GM19099 (cell line): Measurements from ENCODE around the gene SFXN4.

Source experiments
- POLR2A ChIP-seq: IDR thresholded peaks from 3 replicates; pipeline ENCODE4 v1.6.1; 2011; ENCODE audit warnings: low read depth; ENCODE audit not compliant: insufficient read length; ENCODE audit errors: extremely low read depth

Gene SFXN4

GRCh38 chr10:119165171-119166117, at the start of gene SFXN4:
SFXN4 (minus strand) TSS chr10:119165714; CDS start chr10:119165647, 67 bp downstream.
- TF ChIP-seq POLR2A = peak; percentile 80

GRCh38 chr10:119211625-119212441, 46.3 kb upstream of the SFXN4 start:
- TF ChIP-seq POLR2A = no peak

- TF ChIP-seq POLR2A = no peak
Measured at GRCh38 chr10:119211176-119211575, 45.7 kb upstream of the SFXN4 start.

GRCh38 chr10:119210633-119211032, 45.1 kb upstream of the SFXN4 start:
- no peak for TF ChIP-seq POLR2A

- no peak for TF ChIP-seq POLR2A
Measured at GRCh38 chr10:119209736-119210355, 44.3 kb upstream of the SFXN4 start.

- TF ChIP-seq POLR2A = no peak
Measured at GRCh38 chr10:119209035-119209735, 43.7 kb upstream of the SFXN4 start.

- no peak for TF ChIP-seq POLR2A
Measured at GRCh38 chr10:119208553-119208940, 43.0 kb upstream of the SFXN4 start.

GRCh38 chr10:119207713-119208552, 42.4 kb upstream of the SFXN4 start:
- no peak for TF ChIP-seq POLR2A

GRCh38 chr10:119207366-119207666, 41.8 kb upstream of the SFXN4 start, which contains the start of gene GRK5:
GRK5 (plus strand) TSS chr10:119207571; CDS start chr10:119207918, 347 bp downstream.
- TF ChIP-seq POLR2A = peak; percentile 56

- TF ChIP-seq POLR2A = no peak
Measured at GRCh38 chr10:119206603-119207365, 41.3 kb upstream of the SFXN4 start.

GRCh38 chr10:119205894-119206602, 40.5 kb upstream of the SFXN4 start:
- TF ChIP-seq POLR2A = peak; percentile 59

- TF ChIP-seq POLR2A = no peak
Measured at GRCh38 chr10:119203006-119203405, 37.5 kb upstream of the SFXN4 start.

- TF ChIP-seq POLR2A = no peak
Measured at GRCh38 chr10:119201233-119201632, 35.7 kb upstream of the SFXN4 start.
